H1 (cell line): ENCODE results near the gene LRRC46. TPM values are rescaled to one million over a fixed set of nuclear protein-coding genes. Genes with fewer than 3 reads are reported as not detected.

Experiments
- CTCF ChIA-PET: fragments of 300-600 bp; sonication (Branson Sonifier 250); formaldehyde crosslinking; loops from one replicate; lab custom pipeline; 2021; ENCODE audit not compliant: partially characterized antibody; lab: Charles Lee
- POLR2A ChIA-PET: fragments of 300-600 bp; sonication (Branson Sonifier 250); formaldehyde crosslinking; loops from one replicate; lab custom pipeline; 2021; ENCODE audit warnings: inconsistent platforms; ENCODE audit not compliant: partially characterized antibody; lab: Charles Lee
- DNase-seq, 2 experiments: peaks; one replicate each; pipeline versions ENCODE4 v3.0.0 to v3.0.0-alpha.2; 2010 to 2022; ENCODE audit warnings: low spot score in 2 of 2, low read depth in 1 of 2, mixed read lengths in 1 of 2
- FAIRE-seq: peaks from 2 replicates; lab custom pipeline; 2011; peaks lifted over from hg19 to GRCh38; lab: Jason Lieb, UNC
- H2AFZ ChIP-seq: 2 replicates; pipeline ENCODE4 v1.8.1; 2012; ENCODE audit warnings: low read length, inconsistent platforms
- H2AK5ac ChIP-seq: 2 replicates; pipeline ENCODE4 v1.6.1; 2013; ENCODE audit warnings: low read depth, low read length
- H2BK120ac ChIP-seq: replicated peaks from 2 replicates; pipeline ENCODE3; 2013; ENCODE audit warnings: low read depth, low read length, inconsistent platforms
- H2BK12ac ChIP-seq: 2 replicates; pipeline ENCODE4 v1.6.1; 2013; ENCODE audit warnings: low read depth, low read length
- H2BK15ac ChIP-seq: 2 replicates; pipeline ENCODE4 v1.6.1; 2013; ENCODE audit warnings: low read length
- H2BK20ac ChIP-seq: 2 replicates; pipeline ENCODE4 v1.6.1; 2013; ENCODE audit warnings: low read length
- H2BK5ac ChIP-seq: 2 replicates; pipeline ENCODE4 v1.6.1; 2013; ENCODE audit warnings: low read depth, low read length
- H3K14ac ChIP-seq: 2 replicates; pipeline ENCODE4 v1.6.1; 2013; ENCODE audit warnings: inconsistent platforms; ENCODE audit not compliant: insufficient read length
- H3K18ac ChIP-seq: 2 replicates; pipeline ENCODE4 v1.6.1; 2013; ENCODE audit warnings: low read length; ENCODE audit errors: extremely low read depth
- H3K23ac ChIP-seq: 2 replicates; pipeline ENCODE4 v1.6.1; 2013; ENCODE audit warnings: inconsistent platforms; ENCODE audit not compliant: insufficient read length
- H3K23me2 ChIP-seq: 2 replicates; pipeline ENCODE4 v1.6.1; 2013; ENCODE audit warnings: low read depth, low read length
- H3K27ac ChIP-seq: 2 replicates; pipeline ENCODE4 v1.6.1; 2011; ENCODE audit warnings: low read depth, low read length, inconsistent platforms
- H3K27me3 ChIP-seq, 4 experiments: replicated peaks in 1 of 4; 1 replicate in 1 of 4; 2 replicates in 3 of 4; pipeline versions ENCODE4 v1.6.1 to v1.8.1; 2011 to 2013; ENCODE audit warnings: low read length in 3 of 4, mild to moderate bottlenecking in 3 of 4, inconsistent platforms in 2 of 4, mixed read lengths in 2 of 4, moderate library complexity in 1 of 4; ENCODE audit not compliant: control insufficient read depth in 3 of 4, insufficient read depth in 3 of 4; ENCODE audit errors: extremely low read depth in 1 of 4
- H3K36me3 ChIP-seq, 4 experiments: 2 replicates each; pipeline versions ENCODE4 v1.6.1 to v1.8.1; 2011 to 2013; ENCODE audit warnings: mild to moderate bottlenecking in 4 of 4, low read length in 3 of 4, moderate library complexity in 2 of 4, control low read depth in 1 of 4, inconsistent platforms in 1 of 4; ENCODE audit not compliant: insufficient read depth in 4 of 4, control insufficient read depth in 2 of 4
- H3K4ac ChIP-seq: replicated peaks from 2 replicates; pipeline ENCODE3; 2013; ENCODE audit warnings: low read length, low read depth, mixed read lengths, inconsistent platforms; ENCODE audit not compliant: insufficient read length
- H3K4me1 ChIP-seq, 4 experiments: replicated peaks in 1 of 4; 1 replicate in 1 of 4; 2 replicates in 3 of 4; pipeline versions ENCODE4 v1.6.1 to v1.8.1; 2011 to 2013; ENCODE audit warnings: low read length in 3 of 4, inconsistent platforms in 2 of 4, mixed read lengths in 1 of 4; ENCODE audit not compliant: insufficient read depth in 4 of 4, control insufficient read depth in 3 of 4
- H3K4me2 ChIP-seq, 2 experiments: 2 replicates each; pipeline versions ENCODE4 v1.6.1 to v1.8.1; 2011 to 2013; ENCODE audit warnings: low read depth in 2 of 2, low read length in 2 of 2, control low read depth in 1 of 2, inconsistent platforms in 1 of 2, mild to moderate bottlenecking in 1 of 2; ENCODE audit not compliant: insufficient read depth in 1 of 2
- H3K4me3 ChIP-seq, 4 experiments: fragments of 200-600, 300-600 bp in 1 of 4; sonication (generic), shearing (Covaris generic), sonication (Bioruptor Twin) in 1 of 4; 2 replicates each; pipeline versions ENCODE4 v1.5.1 to v1.8.1; 2011 to 2016; ENCODE audit warnings: low read length in 4 of 4, low read depth in 3 of 4, control low read depth in 2 of 4, inconsistent platforms in 2 of 4, mild to moderate bottlenecking in 2 of 4, mixed read lengths in 1 of 4, moderate library complexity in 1 of 4; ENCODE audit not compliant: insufficient read depth in 2 of 4; ENCODE audit errors: extremely low read depth in 1 of 4
- H3K56ac ChIP-seq: replicated peaks from 2 replicates; pipeline ENCODE3; 2013; ENCODE audit warnings: low read depth, mild to moderate bottlenecking, mixed read lengths, low read length, inconsistent platforms; ENCODE audit not compliant: insufficient read length
- H3K79me1 ChIP-seq: 2 replicates; pipeline ENCODE4 v1.6.1; 2013; ENCODE audit warnings: low read depth, low read length, control low read depth
- H3K79me2 ChIP-seq, 2 experiments: 2 replicates each; pipeline versions ENCODE4 v1.6.1 to v1.8.1; 2012 to 2013; ENCODE audit warnings: low read length in 2 of 2, mild to moderate bottlenecking in 2 of 2, inconsistent platforms in 1 of 2; ENCODE audit not compliant: insufficient read depth in 2 of 2, control insufficient read depth in 1 of 2
- H3K9ac ChIP-seq, 4 experiments: replicated peaks in 1 of 4; 1 replicate in 1 of 4; 2 replicates in 3 of 4; pipeline versions ENCODE4 v1.6.1 to v1.8.1; 2011 to 2013; ENCODE audit warnings: low read depth in 3 of 4, low read length in 3 of 4, control low read depth in 2 of 4, mild to moderate bottlenecking in 2 of 4, moderate library complexity in 2 of 4, inconsistent platforms in 1 of 4; ENCODE audit errors: extremely low read depth in 1 of 4
- H3K9me3 ChIP-seq, 2 experiments: 2 replicates each; pipeline versions ENCODE4 v1.6.1 to v1.8.1; 2012 to 2013; ENCODE audit warnings: mild to moderate bottlenecking in 2 of 2, moderate library complexity in 2 of 2, control low read depth in 1 of 2, inconsistent platforms in 1 of 2, low read depth in 1 of 2, low read length in 1 of 2, mixed read lengths in 1 of 2; ENCODE audit not compliant: insufficient read depth in 2 of 2
- H4K20me1 ChIP-seq, 2 experiments: replicated peaks in 1 of 2; 2 replicates each; pipeline versions ENCODE3 to v1.8.1; 2011 to 2013; ENCODE audit warnings: inconsistent platforms in 2 of 2, low read length in 2 of 2, mild to moderate bottlenecking in 1 of 2; ENCODE audit not compliant: insufficient read depth in 2 of 2, control insufficient read depth in 1 of 2
- H4K5ac ChIP-seq: 2 replicates; pipeline ENCODE4 v1.6.1; 2013; ENCODE audit warnings: low read length, low read depth, mixed read lengths, inconsistent platforms; ENCODE audit not compliant: insufficient read length
- H4K8ac ChIP-seq: 2 replicates; pipeline ENCODE4 v1.8.0; 2013; ENCODE audit warnings: mild to moderate bottlenecking, moderate library complexity, low read length, inconsistent platforms; ENCODE audit not compliant: insufficient read depth; ENCODE audit errors: extremely low read depth
- H4K91ac ChIP-seq: replicated peaks from 2 replicates; pipeline ENCODE3; 2013; ENCODE audit warnings: low read length, mixed read lengths, inconsistent platforms; ENCODE audit not compliant: insufficient read length
- ATF2 ChIP-seq: IDR thresholded peaks from 2 replicates; pipeline ENCODE4 v1.6.1; 2012; ENCODE audit warnings: low read length, inconsistent platforms
- ATF3 ChIP-seq: IDR thresholded peaks from 2 replicates; pipeline ENCODE4 v1.6.1; 2011; ENCODE audit warnings: low read depth, mild to moderate bottlenecking, low read length; ENCODE audit not compliant: insufficient read depth
- CBX8 ChIP-seq: fragments of 300-800, 300-1000 bp; sonication (generic); IDR thresholded peaks from 2 replicates; pipeline ENCODE4 v1.7.1; 2016; ENCODE audit warnings: low read depth, low read length, borderline replicate concordance
- EP300 ChIP-seq, 2 experiments: IDR thresholded peaks; 1 replicate in 1 of 2; 2 replicates in 1 of 2; pipeline ENCODE4 v1.6.1; 2011 to 2012; ENCODE audit warnings: low read depth in 2 of 2, low read length in 2 of 2, mild to moderate bottlenecking in 2 of 2, borderline replicate concordance in 1 of 2, inconsistent platforms in 1 of 2, moderate library complexity in 1 of 2
- GABPA ChIP-seq: IDR thresholded peaks from 2 replicates; pipeline ENCODE4 v1.6.1; 2011; ENCODE audit warnings: mild to moderate bottlenecking, low read length, moderate library complexity, borderline replicate concordance; ENCODE audit not compliant: insufficient read depth
- KDM4A ChIP-seq: IDR thresholded peaks from one replicate; pipeline ENCODE4 v1.7.1; 2012; ENCODE audit warnings: low read depth, mild to moderate bottlenecking, moderate library complexity, low read length, inconsistent platforms; ENCODE audit not compliant: severe bottlenecking
- MAFK ChIP-seq: IDR thresholded peaks from 2 replicates; pipeline ENCODE4 v1.6.1; 2012; ENCODE audit warnings: low read depth, mild to moderate bottlenecking, improper control_type of control experiment, low read length
- POLR2A ChIP-seq, 2 experiments: IDR thresholded peaks; 1 replicate in 1 of 2; 2 replicates in 1 of 2; pipeline ENCODE4 v1.6.1; 2011; ENCODE audit warnings: low read depth in 2 of 2, low read length in 2 of 2, mild to moderate bottlenecking in 2 of 2; ENCODE audit errors: control extremely low read depth in 1 of 2
- SRF ChIP-seq: IDR thresholded peaks from 2 replicates; pipeline ENCODE4 v1.6.1; 2011; ENCODE audit warnings: mild to moderate bottlenecking, low read depth, low read length, moderate library complexity
- TBP ChIP-seq: IDR thresholded peaks from 2 replicates; pipeline ENCODE4 v1.6.1; 2011; ENCODE audit warnings: low read depth, low read length, improper control_type of control experiment
- TCF12 ChIP-seq: IDR thresholded peaks from 2 replicates; pipeline ENCODE4 v1.6.1; 2011; ENCODE audit warnings: low read depth, mild to moderate bottlenecking, low read length
- TEAD4 ChIP-seq: IDR thresholded peaks from 2 replicates; pipeline ENCODE4 v1.6.1; 2012; ENCODE audit warnings: low read depth, low read length, inconsistent platforms, mixed read lengths
- YY1 ChIP-seq: IDR thresholded peaks from 2 replicates; pipeline ENCODE4 v1.6.1; 2011; ENCODE audit warnings: low read depth, mild to moderate bottlenecking, low read length
- WGBS, 2 experiments: shearing (Covaris generic) in 1 of 2; methylation state at CpG; one replicate each; pipeline versions ENCODE4 v1.1.6 to v1.1.7; 2013 to 2015; ENCODE audit warnings: low lambda C conversion rate in 2 of 2, mixed read lengths in 2 of 2, inconsistent platforms in 1 of 2, low coverage in 1 of 2, missing lambda C conversion rate in 1 of 2; ENCODE audit not compliant: insufficient replicate concordance in 2 of 2, insufficient coverage in 1 of 2, insufficient read length in 1 of 2; ENCODE audit errors: extremely low coverage in 1 of 2, missing lambda C conversion rate in 1 of 2; 5-methylcytosine and 5-hydroxymethylcytosine counted together
- polyA plus RNA-seq, 7 experiments: library from polyadenylated mRNA; depleted of rRNA in 3 of 7; stranded (reverse) in 5 of 7; unstranded in 2 of 7; fragments of >200 nt in 5 of 7; fragments of 200-250 nt in 2 of 7; gene quantifications; 1 replicate in 5 of 7; 2 replicates in 1 of 7; 4 replicates in 1 of 7; pipeline versions ENCODE4 v1.2.1 to v1.2.3, GENCODE V29; 2011 to 2013; ENCODE audit warnings: missing spikeins in 2 of 7, mixed read lengths in 2 of 7
- total RNA-seq: library from RNA; stranded (reverse); fragmentation: NEBNext Ultra II Directional; extraction: Animal tissue kit (Norgen Biotek cat#: 25700); gene quantifications from 2 replicates; pipeline ENCODE4 v1.2.1, GENCODE V29; 2021

The LRRC46 gene
- total and polyA plus RNA-seq, 2 of the 8 experiments (the other 6 are each of a cell fraction or from before 2014, with no cell fraction given): 0.18 TPM; not detected in 1

- Histone ChIP-seq H4K8ac (no peak overlapping the region; the same call in 1 of the 2 replicates), H3K9me3 (no peaks in the 10 kb centered on the region), H3K79me2 (no peaks in the 10 kb centered on the region), H3K18ac (no peak overlapping the region), H3K4me2 (no peak overlapping the region), H3K4ac (no peak overlapping the region), H3K4me3 (no peak overlapping the region), H2BK120ac (no peak overlapping the region), H4K5ac (no peak overlapping the region), H3K23me2 (no peaks in the 10 kb centered on the region), H3K36me3 (no peaks in the 10 kb centered on the region; a peak in 1 of 8 replicates), H3K14ac (no peak overlapping the region), H3K27ac (no peak overlapping the region), H2BK20ac (no peak overlapping the region), H4K91ac (no peak overlapping the region), H3K23ac (no peak overlapping the region), H2AFZ (no peak overlapping the region), H3K9ac (no peak overlapping the region), H3K4me1 (no peaks in the 10 kb centered on the region), H2BK15ac (no peak overlapping the region), H2BK12ac (no peak overlapping the region), H3K79me1 (no peaks in the 10 kb centered on the region), H4K20me1 (peaks cover 2% of the 10 kb centered on the region in 2 experiments), H2BK5ac (no peak overlapping the region), H2AK5ac (no peak overlapping the region), H3K27me3 (no peaks in the 10 kb centered on the region), H3K56ac (no peak overlapping the region)
- 83% methylated on average over 6 of the region's 6 CpGs; no CpG with 5 or more reads in 1 of the 2 experiments for WGBS, 2 experiments
- CTCF ChIA-PET: interaction anchor here (0.7 to 5.6 kb wide), 7 partner anchors 11 to 106 kb away, joined by 3 to 57 read pairs (median 5); partner anchors contain the start of gene OSBPL7
- no peak for DNase-seq
- FAIRE-seq: no peak
- POLR2A ChIA-PET: no interaction called here
- no peak for TF ChIP-seq MAFK
- no peak for TF ChIP-seq SRF
- no peak for TF ChIP-seq TEAD4
- no peak for TF ChIP-seq TCF12
- no peak for TF ChIP-seq EP300 (IDR thresholded peaks at IDR 0.05; ENCODE audit: borderline replicate concordance in 1 of 2, low read depth in 2 of 2, low read length in 2 of 2)
- no peak for TF ChIP-seq ATF2
- TF ChIP-seq YY1: no peak
- TF ChIP-seq POLR2A (IDR thresholded peaks at IDR 0.05; ENCODE audit: control extremely low read depth in 1 of 2, low read depth in 2 of 2, low read length in 2 of 2): no peak
- TF ChIP-seq TBP: no peak
- TF ChIP-seq KDM4A: no peak
- no peak for TF ChIP-seq CBX8
- TF ChIP-seq GABPA: no peak
- TF ChIP-seq ATF3: no peak
These were observed 27.7 kb upstream of the LRRC46 start for GRCh38 chr17:47803751-47804150.
